GM18870 (cell line): Measurements from ENCODE around the gene PKD1L1.

Experiments
- ATAC-seq: cut with Tn5 transposase; IDR thresholded peaks from one replicate; pipeline ENCODE4 v1.9.1; 2021; ENCODE audit warnings: moderate library complexity; ENCODE audit not compliant: unreplicated experiment

PKD1L1 gene

DNA sequence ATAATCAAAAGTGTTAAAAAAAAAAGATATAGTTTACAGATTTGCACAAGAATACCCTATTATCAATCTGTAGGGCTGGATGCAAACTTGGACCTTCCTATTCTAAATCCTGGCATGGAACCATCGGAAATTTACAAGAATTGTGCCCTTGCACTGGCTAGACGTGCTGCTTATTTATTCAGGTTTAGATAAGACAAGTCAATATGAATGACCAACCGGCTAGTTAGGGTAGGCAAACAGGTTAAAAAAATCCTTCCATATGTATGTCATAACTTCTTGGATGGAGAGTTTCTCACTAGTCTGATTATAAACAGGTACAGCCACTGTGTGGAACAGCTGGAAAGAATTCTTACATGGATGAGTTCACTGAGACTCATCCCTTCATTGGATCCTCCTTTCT is 41.4 kb downstream of the PKD1L1 start:
- no peak for ATAC-seq

DNA sequence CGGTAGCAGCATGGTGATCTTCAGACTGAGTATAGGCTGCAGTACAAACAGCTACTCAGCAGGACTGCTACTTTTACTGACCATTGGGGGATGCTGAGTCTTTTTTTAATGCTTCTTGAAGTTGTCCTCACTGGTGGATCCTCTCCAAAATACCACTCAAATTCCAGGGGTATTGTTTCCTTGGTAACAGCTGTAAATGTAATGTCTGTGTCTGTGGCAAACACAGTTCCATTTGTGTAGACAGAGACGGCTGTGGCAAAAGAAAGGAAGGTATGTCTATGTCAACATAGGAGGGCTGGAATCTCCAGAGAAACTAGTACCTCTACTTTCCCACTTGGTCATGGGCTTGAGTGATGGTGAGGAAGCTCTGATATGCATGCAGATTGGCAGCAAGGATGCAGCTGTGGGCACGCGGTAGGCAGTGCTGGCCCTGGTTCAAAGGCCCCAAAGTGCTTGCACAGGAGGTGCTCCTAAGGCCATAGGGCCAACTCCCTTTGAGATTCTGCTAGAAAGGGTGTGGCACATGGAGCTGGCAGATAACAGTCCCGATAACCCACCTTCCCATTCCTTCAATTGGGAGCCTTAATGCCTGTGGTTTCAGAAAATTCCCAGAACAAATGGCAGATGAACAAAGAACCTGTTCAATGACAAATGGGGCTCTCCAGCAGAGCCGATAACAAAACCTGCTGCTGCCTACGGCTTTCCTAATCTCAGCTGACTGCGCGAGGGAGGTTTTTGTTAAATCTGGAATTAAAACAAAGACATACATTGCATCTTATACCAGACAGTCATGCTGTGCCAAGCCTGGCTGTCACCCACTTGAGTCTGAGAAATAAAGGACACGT is 43.0 kb downstream of the PKD1L1 start:
- no peak for ATAC-seq

DNA sequence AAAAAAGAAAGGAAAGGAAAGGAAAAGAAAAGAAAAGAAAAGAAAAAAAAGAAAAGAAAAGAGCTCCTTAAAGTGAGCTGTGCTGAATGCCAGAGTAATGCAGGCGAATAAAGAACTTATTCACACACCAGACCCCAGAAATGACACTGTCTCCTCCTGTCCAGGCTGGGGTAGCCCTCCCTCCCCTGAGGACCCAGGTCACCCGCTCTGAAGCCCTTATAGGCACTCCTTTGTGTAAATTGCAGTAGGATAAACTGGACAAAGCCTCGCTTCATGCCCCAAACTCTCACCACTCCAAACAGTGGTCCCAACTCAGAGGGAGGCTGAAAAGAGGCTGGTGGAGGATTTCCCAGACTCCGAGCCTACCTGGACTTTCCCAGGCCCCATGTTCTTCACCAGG is 46.3 kb downstream of the PKD1L1 start:
- ATAC-seq: no peak

DNA sequence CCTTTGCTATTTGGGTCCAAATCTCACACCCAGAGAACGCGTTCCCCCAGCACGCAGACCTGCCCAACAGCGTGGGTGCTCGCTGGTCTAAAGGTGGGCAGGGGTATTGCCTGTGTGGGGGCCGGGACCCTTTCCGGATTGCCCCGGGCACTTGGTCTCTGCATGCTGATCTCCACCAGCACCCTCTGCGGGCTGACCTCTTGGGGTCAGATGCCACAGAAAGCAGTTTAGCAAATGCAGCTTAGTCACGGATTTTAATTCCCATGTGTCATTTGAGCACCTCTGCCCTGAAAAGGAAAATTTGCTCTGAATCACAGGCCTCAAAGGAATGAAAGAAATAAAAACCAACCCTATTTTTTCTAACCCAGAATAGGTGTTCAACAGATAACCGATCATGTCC is 46.7 kb downstream of the PKD1L1 start:
- no peak for ATAC-seq

DNA sequence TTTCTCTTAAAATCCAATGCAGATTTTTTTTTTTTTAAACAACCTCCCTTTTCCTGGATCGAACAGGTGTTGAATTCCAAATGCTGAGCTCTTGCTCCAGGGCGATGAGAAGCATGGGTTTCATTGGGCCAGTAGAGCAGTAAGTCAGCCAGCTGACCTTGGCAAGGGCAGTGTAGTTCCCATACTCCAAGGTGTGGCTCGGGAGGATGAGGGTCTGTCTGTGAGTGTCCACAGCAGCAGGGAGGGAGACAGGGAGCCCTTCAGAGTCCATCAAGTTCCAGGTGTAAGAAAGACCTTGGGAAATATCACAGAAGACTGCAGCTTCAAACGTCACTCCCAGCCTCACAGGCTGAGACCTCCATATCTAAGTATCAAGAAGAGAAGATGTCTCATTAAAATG is 50.4 kb downstream of the PKD1L1 start:
- no peak for ATAC-seq

DNA sequence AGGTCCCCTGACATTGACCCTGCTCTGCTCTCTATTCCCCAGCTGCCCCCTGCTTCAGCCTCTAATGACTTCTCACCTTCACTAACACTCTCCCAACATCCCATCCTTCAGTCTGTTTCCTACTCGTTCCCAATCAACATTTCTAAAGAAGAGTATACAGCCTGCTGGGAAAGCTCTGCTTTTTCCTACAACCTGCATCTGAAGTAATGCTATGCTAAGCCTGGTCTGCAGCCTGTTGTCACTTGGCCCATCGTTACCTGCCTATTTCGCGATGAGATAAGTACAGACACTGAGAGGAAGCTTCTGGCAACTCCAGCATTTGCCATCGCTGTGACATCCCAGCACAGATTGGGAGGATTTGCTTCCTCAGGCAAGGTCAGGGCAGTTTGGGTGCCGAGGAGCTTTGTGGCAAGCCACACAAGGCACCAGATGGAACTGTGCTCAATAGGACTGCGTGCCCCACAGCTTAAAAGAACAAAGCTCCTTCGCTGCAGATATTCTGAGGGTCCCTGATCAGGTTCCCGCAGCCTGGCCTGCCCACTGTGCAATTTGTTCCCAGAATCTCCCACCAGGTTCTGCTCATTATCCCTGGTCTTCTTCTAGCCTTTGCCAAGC is 51.4 kb downstream of the PKD1L1 start:
- ATAC-seq: no peak

DNA sequence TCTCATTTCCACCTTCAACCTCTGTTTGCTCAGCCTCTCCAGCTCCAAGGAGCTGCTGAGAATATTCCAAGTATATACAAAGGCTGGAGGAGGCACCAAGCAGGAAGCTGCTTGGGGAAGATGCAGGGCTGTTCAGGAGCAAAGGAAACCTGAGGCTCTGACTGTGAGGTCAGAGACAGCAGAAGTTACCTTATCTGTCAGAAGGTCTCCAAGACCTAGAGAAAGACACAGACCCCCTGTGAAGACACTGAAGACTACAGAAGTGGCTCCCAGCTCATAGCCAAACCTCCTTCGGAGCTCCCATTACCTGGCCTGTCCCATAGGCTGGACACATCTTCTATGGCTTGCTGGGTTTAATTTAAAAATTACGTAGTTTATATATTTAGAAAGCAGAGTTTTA is 53.2 kb downstream of the PKD1L1 start:
- no peak for ATAC-seq

DNA sequence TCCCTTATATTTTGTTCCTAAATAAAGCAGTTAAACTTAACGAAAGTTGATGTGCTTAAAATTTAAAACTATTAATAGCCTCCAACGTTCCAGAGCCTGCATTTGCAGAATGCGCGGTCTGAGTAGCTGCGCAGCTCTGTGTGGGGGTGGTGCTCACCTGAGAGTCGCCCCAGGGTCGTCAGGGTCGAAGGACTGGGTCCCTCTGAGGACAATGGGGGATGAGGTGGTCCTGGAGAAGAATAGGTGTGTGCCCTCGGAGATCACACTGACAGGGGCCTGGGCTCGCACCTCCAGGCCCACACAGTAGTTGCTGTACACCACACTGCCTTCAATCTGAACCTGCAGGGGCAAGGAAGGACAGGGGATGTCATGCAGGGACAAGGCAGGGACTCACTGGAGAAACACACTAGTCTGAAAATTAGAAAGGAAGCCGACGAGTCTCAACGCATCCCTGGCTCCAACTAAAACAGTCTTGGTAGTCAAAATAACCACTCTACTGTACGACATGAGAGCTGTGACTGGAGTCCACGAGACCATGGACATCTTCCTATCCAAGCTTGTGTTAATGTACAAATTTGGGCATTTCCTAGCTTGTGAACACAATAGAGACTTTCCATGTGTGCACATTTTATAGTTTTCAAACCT is 54.4 kb downstream of the PKD1L1 start:
- ATAC-seq: no peak

DNA sequence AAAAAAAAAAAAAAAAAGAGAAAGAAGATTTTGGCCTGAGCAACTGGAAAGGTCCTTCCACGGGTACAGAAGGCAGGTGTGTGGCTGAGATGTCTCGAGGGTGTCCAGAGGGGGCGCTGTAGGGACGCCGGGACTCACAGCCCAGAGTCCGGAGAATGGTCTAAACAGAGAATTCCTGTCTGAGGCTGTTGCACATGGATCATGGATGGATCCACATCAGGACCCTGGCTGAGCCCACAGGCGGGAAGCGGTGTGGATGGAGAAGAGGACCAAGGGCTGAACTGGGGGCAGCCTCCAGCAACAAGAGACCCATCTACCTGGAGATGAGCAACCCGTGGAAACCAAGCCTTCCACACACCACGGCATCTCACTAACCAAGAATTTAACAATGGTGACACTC is 55.0 kb downstream of the PKD1L1 start:
- ATAC-seq: no peak

DNA sequence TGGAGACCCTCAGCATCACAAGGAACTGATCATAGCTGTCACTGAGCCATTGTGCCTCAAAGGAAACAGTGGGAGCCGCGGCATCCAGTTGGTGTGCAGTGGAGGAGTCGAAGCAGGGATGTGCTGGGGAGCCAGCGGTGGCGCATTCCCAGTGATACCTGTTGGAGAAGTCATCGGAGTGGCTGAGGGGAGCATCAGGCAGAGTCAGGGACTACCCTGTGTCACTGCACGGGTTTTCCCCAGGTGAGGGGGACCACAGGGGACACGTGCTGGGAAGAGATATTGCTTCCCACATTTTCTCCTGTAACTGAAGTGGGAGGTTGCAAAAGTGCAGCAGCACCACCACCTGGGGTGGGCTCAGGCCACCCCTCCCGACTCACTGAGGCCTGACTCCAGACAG is 57.7 kb downstream of the PKD1L1 start:
- ATAC-seq: no peak

DNA sequence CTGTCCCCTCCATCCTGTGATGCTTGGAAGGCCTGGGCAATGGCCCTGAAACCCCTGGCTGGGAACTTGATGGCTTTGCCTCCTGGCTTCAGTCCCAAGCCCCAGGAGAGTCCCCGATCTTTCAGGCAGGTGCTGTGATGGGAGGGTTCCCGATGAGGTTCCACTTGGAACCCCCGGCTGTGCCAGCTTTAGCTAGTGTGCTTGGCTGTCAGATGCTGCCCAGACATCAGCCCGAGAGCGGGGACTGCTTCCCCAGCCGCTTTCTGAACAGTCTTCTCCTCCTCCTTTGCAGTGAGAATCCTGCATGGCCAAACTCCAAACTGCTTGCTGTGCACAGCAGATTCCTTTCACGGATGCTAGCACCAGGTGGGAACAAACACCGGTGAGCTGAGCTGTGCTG is 58.1 kb downstream of the PKD1L1 start:
- ATAC-seq: no peak

DNA sequence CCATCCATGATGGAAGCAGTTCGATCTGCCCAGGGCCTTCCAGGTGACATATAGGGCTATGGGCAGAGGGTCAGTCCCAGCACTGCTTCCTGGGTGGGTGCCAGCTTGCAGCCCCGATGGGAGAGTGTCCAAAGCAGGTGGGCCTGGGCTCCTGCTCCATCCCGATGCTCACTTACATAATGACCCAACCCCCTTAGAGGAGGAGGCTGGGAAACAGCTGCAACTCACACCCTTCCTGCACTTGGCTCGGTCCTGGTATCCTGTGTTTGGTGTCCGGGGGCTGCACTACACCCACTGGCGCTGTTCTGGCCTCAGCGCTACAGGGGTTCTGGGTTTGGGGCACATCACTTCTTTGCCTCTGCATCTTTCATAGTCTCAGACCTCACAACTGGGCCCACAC is 58.5 kb downstream of the PKD1L1 start:
- no peak for ATAC-seq

DNA sequence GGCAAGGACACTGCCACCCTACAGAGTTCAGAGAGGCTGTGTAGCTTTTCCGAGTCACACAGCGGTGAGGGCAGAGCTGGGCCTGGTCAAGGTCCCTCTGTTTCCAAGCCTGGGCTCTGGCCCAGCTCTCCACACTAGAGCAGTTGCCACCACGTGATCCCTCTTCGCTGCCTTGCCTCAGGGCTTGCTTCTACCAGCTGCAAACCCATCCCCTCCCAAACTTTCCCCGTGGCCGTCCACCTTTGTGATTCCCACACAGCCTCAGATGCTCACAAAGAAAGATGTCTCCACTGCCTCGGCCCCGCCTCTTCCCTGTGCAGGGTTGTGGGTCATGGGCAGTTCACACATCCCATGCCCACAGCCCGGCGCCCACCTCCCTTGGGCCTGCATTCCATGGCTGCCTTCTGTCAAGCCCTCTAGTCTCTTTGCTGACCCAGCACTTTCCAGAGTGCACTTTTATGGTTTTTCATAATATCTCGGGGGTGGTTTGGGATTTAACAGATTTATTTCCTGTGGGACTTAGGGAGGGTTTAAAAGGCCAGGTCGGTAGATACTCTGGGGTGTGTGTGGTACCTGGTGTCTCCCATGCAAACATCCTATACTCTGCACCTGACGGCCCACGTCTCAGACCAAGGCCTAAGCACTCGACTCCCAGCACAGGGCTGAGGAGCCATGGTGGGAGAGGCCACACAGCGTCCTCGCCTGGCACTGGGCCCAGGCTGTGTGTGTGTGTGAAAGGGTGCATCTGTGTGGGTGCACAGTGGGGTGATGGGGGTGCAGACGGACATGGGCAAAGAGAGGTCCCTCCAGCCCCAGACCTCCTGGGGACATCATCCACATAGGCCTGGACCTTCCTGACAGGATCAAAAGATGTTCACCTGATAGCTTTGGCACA is 59.6 kb downstream of the PKD1L1 start:
- ATAC-seq: no peak

DNA sequence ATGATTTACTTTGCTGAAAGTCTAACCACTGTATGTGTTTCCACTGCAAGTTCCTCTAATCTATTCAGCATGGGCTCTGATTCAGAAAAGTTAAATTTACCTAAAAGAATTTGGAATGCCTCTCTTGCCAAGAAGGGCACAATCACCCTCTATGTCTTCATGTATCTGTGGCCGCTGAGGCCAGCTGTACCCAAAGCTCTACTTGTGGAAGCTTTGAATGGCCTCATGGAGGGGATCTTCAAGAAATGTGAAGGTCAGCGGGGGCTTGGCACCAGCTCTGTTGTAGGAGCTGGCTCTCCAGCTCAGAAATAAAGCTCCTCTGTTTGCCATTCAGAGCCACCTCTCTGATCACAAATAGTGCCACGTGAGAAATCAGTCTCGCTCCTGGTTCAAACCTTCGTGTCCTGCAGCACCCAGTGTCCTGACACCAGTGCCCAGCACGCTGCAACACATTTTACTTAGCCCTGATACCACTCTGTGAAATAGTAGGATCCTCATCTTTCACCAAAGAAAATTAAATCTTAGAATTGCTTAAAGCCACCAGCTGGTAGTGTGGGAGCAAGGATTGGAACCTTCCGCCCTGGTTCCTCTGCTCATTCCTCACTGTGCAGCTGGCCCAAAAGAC is 61.1 kb downstream of the PKD1L1 start:
- no peak for ATAC-seq

DNA sequence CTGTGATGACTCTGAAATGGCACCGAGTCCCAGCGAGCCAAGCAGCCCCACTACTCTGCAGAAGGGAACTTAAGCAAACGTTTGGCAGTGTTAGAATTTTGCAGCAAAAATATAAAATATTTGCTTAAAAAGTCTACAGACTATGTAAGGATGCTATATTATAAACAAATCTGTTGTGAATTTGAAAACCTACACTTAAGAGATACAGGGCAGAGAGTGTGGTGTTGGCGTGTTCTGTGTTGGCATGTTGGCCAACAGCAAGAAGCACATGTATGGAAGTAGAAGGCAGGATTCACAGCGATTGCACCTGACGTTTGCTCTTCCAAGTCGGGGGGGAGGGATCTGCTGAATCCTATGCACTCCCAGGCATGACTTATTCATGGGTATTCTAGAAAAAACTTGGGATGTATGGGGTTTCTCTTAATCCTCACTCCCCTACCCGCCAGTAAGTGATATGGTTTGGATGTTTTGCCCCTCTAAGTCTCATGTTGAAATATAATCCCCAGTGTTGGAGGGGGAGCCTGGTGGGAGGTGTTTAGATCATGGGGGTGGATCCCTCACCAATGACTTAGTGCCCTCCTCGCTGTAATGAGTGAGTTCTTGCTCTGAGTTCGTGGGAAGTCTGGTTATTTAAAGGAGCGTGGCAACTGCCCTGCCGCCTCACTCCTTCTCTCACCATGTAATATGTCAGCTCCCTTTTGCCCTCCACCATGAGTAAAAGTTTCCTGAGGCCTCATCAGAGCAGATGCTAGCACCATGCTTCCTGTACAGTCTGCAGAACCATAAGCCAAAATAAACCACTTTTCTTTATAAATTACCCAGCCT is 62.1 kb downstream of the PKD1L1 start:
- ATAC-seq: no peak

DNA sequence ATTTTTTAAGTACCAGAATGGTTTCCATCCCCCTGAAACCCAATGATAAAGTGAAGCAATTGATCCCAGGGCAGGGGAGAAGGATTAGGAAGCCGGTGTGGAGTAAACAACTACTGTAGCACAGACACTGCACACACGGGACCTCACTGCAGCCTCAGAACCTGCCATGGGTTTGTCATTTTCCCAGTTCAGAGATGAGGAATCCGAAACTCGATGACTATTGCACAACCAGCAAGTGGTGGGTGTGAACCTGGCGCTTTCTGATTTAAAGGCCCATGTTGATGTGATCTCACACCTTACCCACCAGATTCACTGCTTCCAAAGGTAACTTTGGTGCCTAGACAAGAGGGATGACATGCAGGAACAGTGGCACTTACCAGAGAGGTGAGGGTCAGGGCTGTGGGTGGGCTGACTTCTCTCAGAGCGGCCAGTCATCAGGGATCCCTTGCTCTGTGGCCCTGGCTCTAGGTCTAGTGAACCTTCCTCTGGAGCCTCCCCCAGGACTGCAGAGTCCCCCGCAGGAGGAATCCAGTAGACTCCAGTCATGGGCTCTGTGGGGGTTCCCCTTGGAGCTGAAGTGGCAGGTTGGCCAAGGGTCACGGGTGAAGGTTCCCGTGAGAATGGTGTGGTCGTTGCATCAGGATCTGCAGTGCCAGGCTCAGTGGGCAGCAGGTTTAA is 62.8 kb downstream of the PKD1L1 start:
- no peak for ATAC-seq

DNA sequence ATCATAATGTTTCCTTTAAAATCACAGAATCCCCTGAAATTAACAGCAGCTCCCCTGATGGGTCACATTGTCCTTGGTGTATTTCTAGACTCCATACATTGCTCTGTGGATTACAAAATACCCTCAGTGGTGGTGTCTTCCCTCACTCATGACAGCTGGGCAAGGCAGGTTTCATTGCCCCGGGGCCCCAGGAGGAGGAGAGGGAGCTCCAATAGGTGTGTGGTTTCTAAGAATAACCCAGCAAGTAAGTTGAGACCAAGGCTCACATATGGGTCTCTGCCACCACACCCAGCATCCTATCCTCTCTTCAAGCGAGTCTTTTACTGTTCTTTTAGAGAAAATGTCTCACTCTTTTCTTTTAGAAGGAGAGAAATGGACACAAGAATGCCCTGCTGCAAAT is 63.6 kb downstream of the PKD1L1 start:
- no peak for ATAC-seq

DNA sequence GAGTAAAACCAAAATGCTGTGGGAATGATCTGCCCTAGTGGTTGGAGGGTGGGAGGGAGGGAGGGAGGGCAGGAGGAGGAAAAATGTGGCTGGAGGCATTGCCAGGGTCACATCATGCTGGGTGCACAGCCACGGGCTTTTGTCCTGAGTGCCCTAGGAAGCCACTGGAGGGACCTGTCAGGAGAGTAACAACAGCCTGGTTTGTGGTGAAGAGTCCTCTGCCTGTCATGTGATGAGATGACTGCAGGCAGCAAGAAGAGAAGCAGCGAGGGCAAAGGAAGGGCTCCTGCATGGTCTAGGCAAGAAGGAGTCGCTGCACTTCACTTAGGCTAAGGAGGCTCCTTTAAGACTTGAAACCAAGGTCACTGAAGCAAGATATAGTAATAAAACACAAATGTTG is 65.6 kb downstream of the PKD1L1 start:
- no peak for ATAC-seq

DNA sequence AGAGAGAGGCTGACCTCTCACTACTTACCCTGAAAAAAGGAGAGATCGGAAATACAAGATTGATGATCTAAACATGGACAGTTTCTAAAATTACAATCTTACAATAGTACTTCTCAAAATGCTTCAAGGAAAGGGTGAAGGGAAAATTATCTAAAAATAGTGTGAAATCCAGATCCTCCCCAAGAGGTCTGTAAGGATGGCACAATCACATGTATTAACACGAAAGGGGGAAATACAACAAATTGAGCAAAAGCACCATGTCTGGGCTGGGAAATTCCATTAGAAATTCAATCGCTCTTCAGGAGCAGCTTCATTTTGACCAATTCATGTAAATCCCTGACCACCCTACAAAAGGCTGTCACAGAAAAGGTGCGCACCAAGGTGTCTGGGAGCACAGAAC is 67.0 kb downstream of the PKD1L1 start:
- no peak for ATAC-seq
